NK-92 (cell line): Measurements from ENCODE around the gene ADGRG6.

Experiments
- DNase-seq: peaks from one replicate; lab custom pipeline; 2025; ENCODE audit not compliant: unreplicated experiment; lab: John Stamatoyannopoulos, UW

The ADGRG6 gene

GRCh38 chr6:142476452-142476851, 174.6 kb downstream of the ADGRG6 start:
- DNase-seq, result no peak

- no peak for DNase-seq
Observed at GRCh38 chr6:142478117-142478516, 176.3 kb downstream of the ADGRG6 start.

- DNase-seq, result no peak
Observed at GRCh38 chr6:142481466-142481865, 179.7 kb downstream of the ADGRG6 start.

- no peak for DNase-seq
Observed at GRCh38 chr6:142482249-142482648, 180.4 kb downstream of the ADGRG6 start.

- DNase-seq, result no peak
Observed at GRCh38 chr6:142482974-142483373, 181.2 kb downstream of the ADGRG6 start.

GRCh38 chr6:142485256-142485655, 183.4 kb downstream of the ADGRG6 start:
- DNase-seq, result no peak

- no peak for DNase-seq
Observed at GRCh38 chr6:142489722-142490610, 188.2 kb downstream of the ADGRG6 start.
